ENCODE results near the gene PASK.

The PASK gene

DNA sequence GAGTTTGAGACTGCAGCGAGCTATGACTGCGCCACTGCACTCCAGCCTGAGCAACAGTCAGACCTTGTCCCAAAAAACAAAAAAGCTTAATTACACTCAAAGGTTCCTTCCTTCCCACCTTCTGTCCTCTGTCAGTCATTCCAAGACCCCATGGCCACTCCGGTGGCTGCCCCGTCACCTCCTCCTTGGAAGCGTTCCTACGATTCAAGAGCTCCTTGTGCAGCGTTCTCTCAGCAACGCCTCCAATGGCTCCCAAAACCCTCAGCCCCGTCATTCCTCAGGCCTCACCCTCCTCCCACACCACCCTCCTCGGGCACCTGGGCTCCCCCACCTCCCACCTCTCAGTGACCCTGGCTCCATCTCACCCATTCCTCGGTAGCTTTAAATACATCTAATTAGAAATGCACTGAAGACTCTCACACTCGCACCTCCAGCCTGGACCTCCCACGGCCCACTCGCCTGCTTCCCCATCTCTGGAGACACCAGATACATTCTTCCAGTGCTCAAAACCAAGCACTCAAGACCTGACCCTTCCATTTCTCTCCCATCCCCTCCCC is 8.0 kb downstream of the PASK start:
- peaks cover 12% of the 10 kb centered on the region for H3K36me3 Mint-ChIP-seq (ENCODE audit: low read depth)
- no peak for TF ChIP-seq CTCF (IDR thresholded peaks at IDR 0.05; ENCODE audit: unreplicated experiment in 3 of 3)
- H3K27me3 Mint-ChIP-seq (ENCODE audit: low read depth), result peaks cover 4% of the 10 kb centered on the region
- H3K9me3 Mint-ChIP-seq, result no peaks in the 10 kb centered on the region
- no peak overlapping the region for H3K27ac Mint-ChIP-seq
- no peaks in the 10 kb centered on the region for H3K4me1 Mint-ChIP-seq
- H3K4me3 Mint-ChIP-seq, result no peak overlapping the region

- H3K9me3 Mint-ChIP-seq, result no peaks in the 10 kb centered on the region
- H3K36me3 Mint-ChIP-seq (ENCODE audit: low read depth), result peaks cover 12% of the 10 kb centered on the region
- peaks cover 4% of the 10 kb centered on the region for H3K27me3 Mint-ChIP-seq (ENCODE audit: low read depth)
- H3K4me3 Mint-ChIP-seq, result no peak overlapping the region
- no peak for TF ChIP-seq CTCF (IDR thresholded peaks at IDR 0.05; ENCODE audit: unreplicated experiment in 3 of 3)
- no peaks in the 10 kb centered on the region for H3K4me1 Mint-ChIP-seq
- H3K27ac Mint-ChIP-seq, result no peak overlapping the region
These were observed 8.8 kb downstream of the PASK start for GRCh38 chr2:241140445-241140840.

GRCh38 chr2:241139531-241140444 is 9.5 kb downstream of the PASK start:
- no peak for TF ChIP-seq CTCF (IDR thresholded peaks at IDR 0.05; ENCODE audit: unreplicated experiment in 3 of 3)
- Mint-ChIP-seq H3K27me3 (ENCODE audit: low read depth) (peaks cover 4% of the 10 kb centered on the region), H3K4me1 (no peaks in the 10 kb centered on the region), H3K9me3 (no peaks in the 10 kb centered on the region), H3K36me3 (ENCODE audit: low read depth) (peaks cover 12% of the 10 kb centered on the region), H3K27ac (no peak overlapping the region), H3K4me3 (no peak overlapping the region)

DNA sequence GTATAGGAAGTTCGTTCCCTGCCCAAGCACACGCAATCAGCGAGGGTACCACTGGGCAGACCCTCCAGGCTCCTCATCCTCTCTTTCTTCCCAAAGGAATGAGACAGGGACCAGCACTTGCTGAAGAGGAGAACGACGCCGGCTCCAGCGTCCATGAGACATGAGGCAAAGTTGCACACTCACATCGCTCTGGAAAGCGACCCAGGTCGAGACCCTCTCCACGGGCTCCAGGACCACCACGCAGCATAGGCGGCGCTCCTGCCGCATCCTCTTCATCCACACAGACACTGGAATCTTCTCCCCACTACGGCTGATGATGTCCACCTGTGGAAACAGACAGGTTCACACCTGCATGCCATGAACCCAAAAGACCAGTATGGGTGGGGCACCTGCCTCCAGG is 10.8 kb downstream of the PASK start:
- no peaks in the 10 kb centered on the region for H3K9me3 Mint-ChIP-seq
- peaks cover 17% of the 10 kb centered on the region for H3K36me3 Mint-ChIP-seq (ENCODE audit: low read depth)
- TF ChIP-seq CTCF (IDR thresholded peaks at IDR 0.05; ENCODE audit: unreplicated experiment in 3 of 3), result no peak
- no peak overlapping the region for H3K27ac Mint-ChIP-seq
- H3K27me3 Mint-ChIP-seq (ENCODE audit: low read depth), result peaks cover 5% of the 10 kb centered on the region
- H3K4me3 Mint-ChIP-seq, result no peak overlapping the region
- no peaks in the 10 kb centered on the region for H3K4me1 Mint-ChIP-seq

- no peak overlapping the region for H3K4me3 Mint-ChIP-seq
- no peak for TF ChIP-seq CTCF (IDR thresholded peaks at IDR 0.05; ENCODE audit: unreplicated experiment in 3 of 3)
- H3K9me3 Mint-ChIP-seq, result no peaks in the 10 kb centered on the region
- H3K27ac Mint-ChIP-seq, result no peak overlapping the region
- H3K4me1 Mint-ChIP-seq, result no peaks in the 10 kb centered on the region
- H3K27me3 Mint-ChIP-seq (ENCODE audit: low read depth), result peaks cover 10% of the 10 kb centered on the region
- peaks cover 23% of the 10 kb centered on the region for H3K36me3 Mint-ChIP-seq (ENCODE audit: low read depth)
These were observed 11.7 kb downstream of the PASK start for GRCh38 chr2:241137276-241138190.

Data from nephron (organoid).